H1 (cell line): Measurements from ENCODE around the gene TMEM17. TPM values are rescaled to one million over a fixed set of nuclear protein-coding genes. Genes with fewer than 3 reads are reported as not detected.

ENCODE experiments used
- CTCF ChIA-PET: fragments of 300-600 bp; sonication (Branson Sonifier 250); formaldehyde crosslinking; loops from one replicate; lab custom pipeline; 2021; ENCODE audit not compliant: partially characterized antibody; lab: Charles Lee
- POLR2A ChIA-PET: fragments of 300-600 bp; sonication (Branson Sonifier 250); formaldehyde crosslinking; loops from one replicate; lab custom pipeline; 2021; ENCODE audit warnings: inconsistent platforms; ENCODE audit not compliant: partially characterized antibody; lab: Charles Lee
- DNase-seq, 2 experiments: peaks; one replicate each; pipeline versions ENCODE4 v3.0.0 to v3.0.0-alpha.2; 2010 to 2022; ENCODE audit warnings: low spot score in 2 of 2, low read depth in 1 of 2, mixed read lengths in 1 of 2
- FAIRE-seq: peaks from 2 replicates; lab custom pipeline; 2011; peaks lifted over from hg19 to GRCh38; lab: Jason Lieb, UNC
- H2AFZ ChIP-seq: 2 replicates; pipeline ENCODE4 v1.8.1; 2012; ENCODE audit warnings: low read length, inconsistent platforms
- H2AK5ac ChIP-seq: 2 replicates; pipeline ENCODE4 v1.6.1; 2013; ENCODE audit warnings: low read depth, low read length
- H2BK120ac ChIP-seq: replicated peaks from 2 replicates; pipeline ENCODE3; 2013; ENCODE audit warnings: low read depth, low read length, inconsistent platforms
- H2BK12ac ChIP-seq: 2 replicates; pipeline ENCODE4 v1.6.1; 2013; ENCODE audit warnings: low read depth, low read length
- H2BK15ac ChIP-seq: 2 replicates; pipeline ENCODE4 v1.6.1; 2013; ENCODE audit warnings: low read length
- H2BK20ac ChIP-seq: 2 replicates; pipeline ENCODE4 v1.6.1; 2013; ENCODE audit warnings: low read length
- H2BK5ac ChIP-seq: 2 replicates; pipeline ENCODE4 v1.6.1; 2013; ENCODE audit warnings: low read depth, low read length
- H3K14ac ChIP-seq: 2 replicates; pipeline ENCODE4 v1.6.1; 2013; ENCODE audit warnings: inconsistent platforms; ENCODE audit not compliant: insufficient read length
- H3K18ac ChIP-seq: 2 replicates; pipeline ENCODE4 v1.6.1; 2013; ENCODE audit warnings: low read length; ENCODE audit errors: extremely low read depth
- H3K23ac ChIP-seq: 2 replicates; pipeline ENCODE4 v1.6.1; 2013; ENCODE audit warnings: inconsistent platforms; ENCODE audit not compliant: insufficient read length
- H3K23me2 ChIP-seq: 2 replicates; pipeline ENCODE4 v1.6.1; 2013; ENCODE audit warnings: low read depth, low read length
- H3K27ac ChIP-seq: 2 replicates; pipeline ENCODE4 v1.6.1; 2011; ENCODE audit warnings: low read depth, low read length, inconsistent platforms
- H3K27me3 ChIP-seq, 4 experiments: replicated peaks in 1 of 4; 1 replicate in 1 of 4; 2 replicates in 3 of 4; pipeline versions ENCODE4 v1.6.1 to v1.8.1; 2011 to 2013; ENCODE audit warnings: low read length in 3 of 4, mild to moderate bottlenecking in 3 of 4, inconsistent platforms in 2 of 4, mixed read lengths in 2 of 4, moderate library complexity in 1 of 4; ENCODE audit not compliant: control insufficient read depth in 3 of 4, insufficient read depth in 3 of 4; ENCODE audit errors: extremely low read depth in 1 of 4
- H3K36me3 ChIP-seq, 4 experiments: 2 replicates each; pipeline versions ENCODE4 v1.6.1 to v1.8.1; 2011 to 2013; ENCODE audit warnings: mild to moderate bottlenecking in 4 of 4, low read length in 3 of 4, moderate library complexity in 2 of 4, control low read depth in 1 of 4, inconsistent platforms in 1 of 4; ENCODE audit not compliant: insufficient read depth in 4 of 4, control insufficient read depth in 2 of 4
- H3K4ac ChIP-seq: replicated peaks from 2 replicates; pipeline ENCODE3; 2013; ENCODE audit warnings: low read length, low read depth, mixed read lengths, inconsistent platforms; ENCODE audit not compliant: insufficient read length
- H3K4me1 ChIP-seq, 4 experiments: replicated peaks in 1 of 4; 1 replicate in 1 of 4; 2 replicates in 3 of 4; pipeline versions ENCODE4 v1.6.1 to v1.8.1; 2011 to 2013; ENCODE audit warnings: low read length in 3 of 4, inconsistent platforms in 2 of 4, mixed read lengths in 1 of 4; ENCODE audit not compliant: insufficient read depth in 4 of 4, control insufficient read depth in 3 of 4
- H3K4me2 ChIP-seq, 2 experiments: 2 replicates each; pipeline versions ENCODE4 v1.6.1 to v1.8.1; 2011 to 2013; ENCODE audit warnings: low read depth in 2 of 2, low read length in 2 of 2, control low read depth in 1 of 2, inconsistent platforms in 1 of 2, mild to moderate bottlenecking in 1 of 2; ENCODE audit not compliant: insufficient read depth in 1 of 2
- H3K4me3 ChIP-seq, 4 experiments: fragments of 200-600, 300-600 bp in 1 of 4; sonication (generic), shearing (Covaris generic), sonication (Bioruptor Twin) in 1 of 4; 2 replicates each; pipeline versions ENCODE4 v1.5.1 to v1.8.1; 2011 to 2016; ENCODE audit warnings: low read length in 4 of 4, low read depth in 3 of 4, control low read depth in 2 of 4, inconsistent platforms in 2 of 4, mild to moderate bottlenecking in 2 of 4, mixed read lengths in 1 of 4, moderate library complexity in 1 of 4; ENCODE audit not compliant: insufficient read depth in 2 of 4; ENCODE audit errors: extremely low read depth in 1 of 4
- H3K56ac ChIP-seq: replicated peaks from 2 replicates; pipeline ENCODE3; 2013; ENCODE audit warnings: low read depth, mild to moderate bottlenecking, mixed read lengths, low read length, inconsistent platforms; ENCODE audit not compliant: insufficient read length
- H3K79me1 ChIP-seq: 2 replicates; pipeline ENCODE4 v1.6.1; 2013; ENCODE audit warnings: low read depth, low read length, control low read depth
- H3K79me2 ChIP-seq, 2 experiments: 2 replicates each; pipeline versions ENCODE4 v1.6.1 to v1.8.1; 2012 to 2013; ENCODE audit warnings: low read length in 2 of 2, mild to moderate bottlenecking in 2 of 2, inconsistent platforms in 1 of 2; ENCODE audit not compliant: insufficient read depth in 2 of 2, control insufficient read depth in 1 of 2
- H3K9ac ChIP-seq, 4 experiments: replicated peaks in 1 of 4; 1 replicate in 1 of 4; 2 replicates in 3 of 4; pipeline versions ENCODE4 v1.6.1 to v1.8.1; 2011 to 2013; ENCODE audit warnings: low read depth in 3 of 4, low read length in 3 of 4, control low read depth in 2 of 4, mild to moderate bottlenecking in 2 of 4, moderate library complexity in 2 of 4, inconsistent platforms in 1 of 4; ENCODE audit errors: extremely low read depth in 1 of 4
- H3K9me3 ChIP-seq, 2 experiments: 2 replicates each; pipeline versions ENCODE4 v1.6.1 to v1.8.1; 2012 to 2013; ENCODE audit warnings: mild to moderate bottlenecking in 2 of 2, moderate library complexity in 2 of 2, control low read depth in 1 of 2, inconsistent platforms in 1 of 2, low read depth in 1 of 2, low read length in 1 of 2, mixed read lengths in 1 of 2; ENCODE audit not compliant: insufficient read depth in 2 of 2
- H4K20me1 ChIP-seq, 2 experiments: replicated peaks in 1 of 2; 2 replicates each; pipeline versions ENCODE3 to v1.8.1; 2011 to 2013; ENCODE audit warnings: inconsistent platforms in 2 of 2, low read length in 2 of 2, mild to moderate bottlenecking in 1 of 2; ENCODE audit not compliant: insufficient read depth in 2 of 2, control insufficient read depth in 1 of 2
- H4K5ac ChIP-seq: 2 replicates; pipeline ENCODE4 v1.6.1; 2013; ENCODE audit warnings: low read length, low read depth, mixed read lengths, inconsistent platforms; ENCODE audit not compliant: insufficient read length
- H4K8ac ChIP-seq: 2 replicates; pipeline ENCODE4 v1.8.0; 2013; ENCODE audit warnings: mild to moderate bottlenecking, moderate library complexity, low read length, inconsistent platforms; ENCODE audit not compliant: insufficient read depth; ENCODE audit errors: extremely low read depth
- H4K91ac ChIP-seq: replicated peaks from 2 replicates; pipeline ENCODE3; 2013; ENCODE audit warnings: low read length, mixed read lengths, inconsistent platforms; ENCODE audit not compliant: insufficient read length
- KDM5A ChIP-seq: fragments of 200-600 bp; IDR thresholded peaks from 2 replicates; pipeline ENCODE4 v1.7.1; 2012; ENCODE audit warnings: mild to moderate bottlenecking, low read length, inconsistent platforms, mixed read lengths
- NANOG ChIP-seq: IDR thresholded peaks from 2 replicates; pipeline ENCODE4 v1.6.1; 2011; ENCODE audit warnings: low read length, low read depth, mild to moderate bottlenecking, inconsistent platforms; ENCODE audit not compliant: insufficient read depth, poor library complexity, severe bottlenecking
- TBP ChIP-seq: IDR thresholded peaks from 2 replicates; pipeline ENCODE4 v1.6.1; 2011; ENCODE audit warnings: low read depth, low read length, improper control_type of control experiment
- WGBS, 2 experiments: shearing (Covaris generic) in 1 of 2; methylation state at CpG; one replicate each; pipeline versions ENCODE4 v1.1.6 to v1.1.7; 2013 to 2015; ENCODE audit warnings: low lambda C conversion rate in 2 of 2, mixed read lengths in 2 of 2, inconsistent platforms in 1 of 2, low coverage in 1 of 2, missing lambda C conversion rate in 1 of 2; ENCODE audit not compliant: insufficient replicate concordance in 2 of 2, insufficient coverage in 1 of 2, insufficient read length in 1 of 2; ENCODE audit errors: extremely low coverage in 1 of 2, missing lambda C conversion rate in 1 of 2; 5-methylcytosine and 5-hydroxymethylcytosine counted together
- polyA plus RNA-seq, 7 experiments: library from polyadenylated mRNA; depleted of rRNA in 3 of 7; stranded (reverse) in 5 of 7; unstranded in 2 of 7; fragments of >200 nt in 5 of 7; fragments of 200-250 nt in 2 of 7; gene quantifications; 1 replicate in 5 of 7; 2 replicates in 1 of 7; 4 replicates in 1 of 7; pipeline versions ENCODE4 v1.2.1 to v1.2.3, GENCODE V29; 2011 to 2013; ENCODE audit warnings: missing spikeins in 2 of 7, mixed read lengths in 2 of 7
- total RNA-seq: library from RNA; stranded (reverse); fragmentation: NEBNext Ultra II Directional; extraction: Animal tissue kit (Norgen Biotek cat#: 25700); gene quantifications from 2 replicates; pipeline ENCODE4 v1.2.1, GENCODE V29; 2021

TMEM17 gene
- total and polyA plus RNA-seq, 2 of the 8 experiments (the other 6 are each of a cell fraction or from before 2014, with no cell fraction given), result 0.69 to 1.2 TPM

DNA sequence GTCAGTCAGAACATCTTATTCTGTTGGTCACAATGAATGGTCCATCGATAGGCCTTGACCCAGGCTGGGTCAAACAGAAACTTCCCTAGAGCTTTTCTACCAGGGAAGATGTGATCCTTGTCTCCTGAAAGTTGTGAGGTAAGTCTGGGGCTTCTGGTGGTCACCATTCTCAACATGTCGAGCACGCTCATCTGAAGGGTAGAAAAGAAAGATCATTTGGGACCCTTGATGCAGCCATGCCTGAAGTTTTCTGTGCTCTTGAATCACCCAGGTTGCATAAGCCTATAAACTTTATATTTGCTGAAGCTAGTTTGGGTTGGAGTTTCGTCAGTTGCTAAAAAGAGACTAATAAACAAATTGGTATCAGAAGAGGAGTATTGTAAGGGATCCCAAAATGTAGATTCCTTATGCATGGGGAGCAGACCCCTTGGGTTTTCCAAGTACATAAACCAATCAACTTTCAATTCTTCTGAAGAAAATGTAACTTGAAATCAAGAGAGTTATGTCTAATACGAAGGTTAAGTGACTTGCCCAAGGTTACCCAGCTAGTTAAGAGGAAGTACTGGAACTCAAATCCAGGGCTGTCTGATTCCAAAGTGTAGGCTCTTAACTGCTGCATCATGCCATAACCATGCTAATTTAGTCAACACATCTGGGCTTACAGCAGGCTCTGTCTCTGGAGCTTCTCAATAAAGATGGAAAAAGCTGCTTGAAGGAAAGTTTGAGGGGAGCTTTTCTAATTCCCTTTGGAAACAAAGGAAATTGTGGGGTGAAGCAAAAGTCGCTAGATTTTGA, 23.2 kb downstream of the TMEM17 start:
- no peak overlapping the region for H2BK12ac ChIP-seq
- no peak overlapping the region for H3K27ac ChIP-seq
- no peaks in the 10 kb centered on the region for H3K36me3 ChIP-seq
- H3K9ac ChIP-seq, result no peak overlapping the region
- 82% methylated on average over 6 of the region's 6 CpGs; no CpG with 5 or more reads in 1 of the 2 experiments for WGBS, 2 experiments
- H2AK5ac ChIP-seq, result no peak overlapping the region
- H3K4me3 ChIP-seq, result no peak overlapping the region
- POLR2A ChIA-PET, result interaction anchor here (1.4 kb wide), 1 partner anchor 17 kb away, joined by 3 read pairs; no protein-coding TSS in a partner anchor
- no peak overlapping the region for H3K56ac ChIP-seq
- H2AFZ ChIP-seq, result peak overlapping the region; percentile 73
- no peak overlapping the region for H4K91ac ChIP-seq
- no peak overlapping the region for H3K23ac ChIP-seq
- no peaks in the 10 kb centered on the region; the same call in 1 of the 2 replicates for H3K79me1 ChIP-seq
- FAIRE-seq (no peak), DNase-seq (no peak)
- no peak overlapping the region for H2BK15ac ChIP-seq
- no peak overlapping the region for H3K14ac ChIP-seq
- H4K5ac ChIP-seq, result no peak overlapping the region
- no peaks in the 10 kb centered on the region for H3K9me3 ChIP-seq
- no peak overlapping the region for H2BK5ac ChIP-seq
- no peak overlapping the region for H3K18ac ChIP-seq
- H4K8ac ChIP-seq, result no peak overlapping the region
- H3K23me2 ChIP-seq, result no peaks in the 10 kb centered on the region
- no peaks in the 10 kb centered on the region for H4K20me1 ChIP-seq
- H2BK20ac ChIP-seq, result no peak overlapping the region
- no peak overlapping the region for H2BK120ac ChIP-seq
- CTCF ChIA-PET, result interaction anchor here (1.5 to 1.6 kb wide), 2 partner anchors 25 to 26 kb away, joined by 4 read pairs; no protein-coding TSS in a partner anchor
- no peak overlapping the region for H3K4ac ChIP-seq
- H3K4me1 ChIP-seq, result peaks cover 0 to 8% (median 3%) of the 10 kb centered on the region in 4 experiments; a peak in 6 of 7 replicates
- no peak overlapping the region for H3K4me2 ChIP-seq
- H3K79me2 ChIP-seq, result no peaks in the 10 kb centered on the region
- no peaks in the 10 kb centered on the region for H3K27me3 ChIP-seq
- TF ChIP-seq NANOG (no peak), TBP (no peak), KDM5A (no peak)
